Thymus (tissue), 11 donors: ENCODE measurements around the gene GALE. TPM values are rescaled to one million over a fixed set of nuclear protein-coding genes. Genes with fewer than 3 reads are reported as not detected.

Source experiments
- DNase-seq, 9 donors: peaks; one replicate each; pipeline ENCODE4 v3.0.0-alpha.2; 2013; ENCODE audit warnings: low spot score in 9 of 9, low read depth in 6 of 9, missing footprints in 1 of 9
- H3K27ac ChIP-seq, 2 donors: one replicate each; pipeline ENCODE4 v1.5.1; 2013; ENCODE audit warnings: control low read depth in 1 of 2, low read depth in 1 of 2, low read length in 1 of 2, mild to moderate bottlenecking in 1 of 2, moderate library complexity in 1 of 2
- H3K27me3 ChIP-seq, 2 donors: one replicate each; pipeline ENCODE4 v1.5.1; 2013; ENCODE audit warnings: low read length in 1 of 2; ENCODE audit not compliant: control insufficient read depth in 2 of 2, insufficient read depth in 1 of 2
- H3K36me3 ChIP-seq, 2 donors: one replicate each; pipeline ENCODE4 v1.5.1; 2013; ENCODE audit warnings: low read length in 1 of 2, mild to moderate bottlenecking in 1 of 2, moderate library complexity in 1 of 2; ENCODE audit not compliant: control insufficient read depth in 2 of 2, insufficient read depth in 2 of 2
- H3K4me1 ChIP-seq, 2 donors: one replicate each; pipeline ENCODE4 v1.5.1; 2013; ENCODE audit warnings: low read length in 2 of 2; ENCODE audit not compliant: control insufficient read depth in 2 of 2, insufficient read depth in 2 of 2
- H3K4me3 ChIP-seq, 2 donors: one replicate each; pipeline ENCODE4 v1.5.1; 2013; ENCODE audit warnings: low read length in 2 of 2, control low read depth in 1 of 2, mild to moderate bottlenecking in 1 of 2
- H3K9me3 ChIP-seq, 2 donors: one replicate each; pipeline ENCODE4 v1.5.1; 2013; ENCODE audit warnings: low read length in 1 of 2, mild to moderate bottlenecking in 1 of 2; ENCODE audit not compliant: control insufficient read depth in 2 of 2, insufficient read depth in 1 of 2
- WGBS: extraction: QIAGEN DNeasy Blood & Tissue Kit; methylation state at CpG from one replicate; pipeline ENCODE4 v1.1.7; 2013; 5-methylcytosine and 5-hydroxymethylcytosine counted together
- polyA plus RNA-seq: library from polyadenylated mRNA; stranded (reverse); fragments of 200-250 nt; gene quantifications from one replicate; pipeline ENCODE4 v1.2.3, GENCODE V29; 2013
- total RNA-seq: library from RNA; stranded (reverse); fragments of 120-200 nt; gene quantifications from one replicate; pipeline ENCODE4 v1.2.4, GENCODE V29; 2013
- donor health status: healthy.

The GALE gene
- total and polyA plus RNA-seq, 2 donors: 22.1 to 22.6 TPM

GRCh38 chr1:23774174-23774880, 26.2 kb downstream of the GALE start:
- Histone ChIP-seq H3K36me3 (peaks cover 2 to 3% of the 10 kb centered on the region in 2 donors), H3K27ac (peak overlapping the region; percentile 26 to 69), H3K27me3 (no peaks in the 10 kb centered on the region), H3K4me1 (peaks cover 8 to 28% of the 10 kb centered on the region in 2 donors), H3K9me3 (no peaks in the 10 kb centered on the region), H3K4me3 (no peak overlapping the region)
- DNase-seq: peak in 1 of 9 donors; percentile 19
- WGBS: 93% methylated on average over 6 of the region's 6 CpGs

- no peaks in the 10 kb centered on the region for H3K27me3 ChIP-seq
- no peak for DNase-seq
- no peak overlapping the region for H3K4me3 ChIP-seq
- no peak overlapping the region for H3K27ac ChIP-seq
- H3K36me3 ChIP-seq: peaks cover 6% of the 10 kb centered on the region in 2 donors
- H3K9me3 ChIP-seq: no peaks in the 10 kb centered on the region
- peaks cover 4 to 21% of the 10 kb centered on the region in 2 donors for H3K4me1 ChIP-seq
- WGBS: 94% methylated on average over 10 of the region's 10 CpGs
These were observed 27.7 kb downstream of the GALE start for GRCh38 chr1:23772854-23773242.

- H3K9me3 ChIP-seq: no peaks in the 10 kb centered on the region
- no peaks in the 10 kb centered on the region for H3K27me3 ChIP-seq
- H3K27ac ChIP-seq: no peak overlapping the region
- H3K4me1 ChIP-seq: peaks cover 2 to 15% of the 10 kb centered on the region in 2 donors
- H3K36me3 ChIP-seq: peaks cover 6% of the 10 kb centered on the region in 2 donors
- peak in 8 of 9 donors; percentile 53 to 86 (median 75) for DNase-seq
- WGBS: 28% methylated on average over 14 of the region's 14 CpGs
- no peak overlapping the region for H3K4me3 ChIP-seq
These were observed 28.3 kb downstream of the GALE start for GRCh38 chr1:23772049-23772853.

GRCh38 chr1:23768733-23769132, 31.8 kb downstream of the GALE start:
- Histone ChIP-seq H3K36me3 (peaks cover 16 to 20% of the 10 kb centered on the region in 2 donors), H3K4me1 (peaks cover 0 to 3% of the 10 kb centered on the region in 2 donors), H3K9me3 (no peaks in the 10 kb centered on the region), H3K27me3 (no peaks in the 10 kb centered on the region), H3K4me3 (no peak overlapping the region), H3K27ac (no peak overlapping the region)
- no peak for DNase-seq
- WGBS: 98% methylated on average over 5 of the region's 5 CpGs

GRCh38 chr1:23763041-23763577, 37.4 kb downstream of the GALE start:
- Histone ChIP-seq H3K9me3 (no peaks in the 10 kb centered on the region), H3K4me1 (no peaks in the 10 kb centered on the region), H3K27ac (no peak overlapping the region), H3K4me3 (no peak overlapping the region), H3K27me3 (no peaks in the 10 kb centered on the region), H3K36me3 (peaks cover 51 to 54% of the 10 kb centered on the region in 2 donors)
- WGBS: 99% methylated on average over 7 of the region's 7 CpGs
- DNase-seq: no peak

GRCh38 chr1:23759277-23759676, 41.3 kb downstream of the GALE start:
- WGBS: 96% methylated on average over 4 of the region's 4 CpGs
- Histone ChIP-seq H3K27me3 (no peaks in the 10 kb centered on the region), H3K9me3 (no peaks in the 10 kb centered on the region), H3K27ac (no peak overlapping the region), H3K36me3 (peaks cover 75 to 79% of the 10 kb centered on the region in 2 donors), H3K4me3 (no peak overlapping the region), H3K4me1 (no peaks in the 10 kb centered on the region)
- no peak for DNase-seq

DNA sequence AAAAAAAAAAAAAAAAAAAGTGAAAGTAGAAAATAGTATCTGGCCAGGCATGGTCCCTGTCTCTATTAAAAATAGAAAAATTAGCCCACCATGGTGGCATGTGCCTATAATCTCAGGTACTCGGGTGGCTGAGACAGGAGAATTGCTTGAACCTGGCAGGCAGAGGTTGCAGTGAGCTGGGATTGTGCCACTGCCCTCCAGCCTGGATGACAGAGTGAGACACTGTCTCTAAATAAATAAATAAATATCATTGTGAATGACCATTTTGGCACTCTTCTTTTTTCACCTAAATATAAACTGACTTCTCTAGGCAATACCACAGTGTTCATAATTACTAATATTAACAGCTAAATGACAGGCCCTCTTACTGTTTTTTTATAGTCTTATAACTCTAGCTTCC, 42.7 kb downstream of the GALE start:
- Histone ChIP-seq H3K27ac (no peak overlapping the region), H3K4me3 (no peak overlapping the region), H3K27me3 (no peaks in the 10 kb centered on the region), H3K36me3 (peaks cover 86 to 90% of the 10 kb centered on the region in 2 donors), H3K9me3 (no peaks in the 10 kb centered on the region), H3K4me1 (no peaks in the 10 kb centered on the region)
- DNase-seq: no peak
- 98% methylated on average over 1 of the region's 1 CpG for WGBS

- WGBS: 97% methylated on average over 3 of the region's 3 CpGs
- peaks cover 91 to 92% of the 10 kb centered on the region in 2 donors for H3K36me3 ChIP-seq
- no peaks in the 10 kb centered on the region for H3K9me3 ChIP-seq
- H3K4me3 ChIP-seq: no peak overlapping the region
- DNase-seq: no peak
- no peak overlapping the region for H3K27ac ChIP-seq
- no peaks in the 10 kb centered on the region for H3K27me3 ChIP-seq
- H3K4me1 ChIP-seq: no peaks in the 10 kb centered on the region
These were observed 43.9 kb downstream of the GALE start for GRCh38 chr1:23756676-23757075.

DNA sequence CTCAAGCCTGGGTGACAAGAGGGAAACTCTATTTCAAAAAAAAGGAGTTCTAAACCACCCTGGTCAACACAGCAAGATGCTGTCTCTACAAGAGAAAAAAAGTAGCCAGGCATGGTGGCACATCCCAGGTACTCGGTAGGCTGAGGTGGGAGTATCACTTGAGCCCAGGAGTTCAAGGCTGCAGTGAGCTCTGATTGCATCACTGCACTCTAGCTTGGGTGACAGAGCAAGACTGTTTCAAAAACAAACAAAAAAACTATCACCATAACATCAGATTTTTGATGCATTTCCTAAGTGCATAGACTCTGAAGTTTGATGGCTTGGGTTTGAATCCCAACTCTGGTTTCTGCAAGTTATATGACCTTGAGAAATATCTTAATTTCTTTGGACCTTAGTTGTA, 47.6 kb downstream of the GALE start:
- WGBS: 98% methylated on average over 1 of the region's 1 CpG
- H3K4me1 ChIP-seq: peaks cover 0 to 4% of the 10 kb centered on the region in 2 donors
- H3K27me3 ChIP-seq: no peaks in the 10 kb centered on the region
- DNase-seq: no peak
- no peak overlapping the region for H3K27ac ChIP-seq
- H3K4me3 ChIP-seq: no peak overlapping the region
- H3K9me3 ChIP-seq: no peaks in the 10 kb centered on the region
- peaks cover 78 to 83% of the 10 kb centered on the region in 2 donors for H3K36me3 ChIP-seq
